ENCODE measurements around the gene ATG16L2.
"Not testable (repeated sequence)": the region's sequence is repeated elsewhere in the genome, so short reads cannot be mapped to it uniquely, and the experiment has no call there.

ATG16L2 gene

GRCh38 chr11:72805216-72805615, 9.0 kb upstream of the ATG16L2 start:
- no peak for DNase-seq

- DNase-seq: not testable (repeated sequence)
Measured at GRCh38 chr11:72806378-72806777, 7.8 kb upstream of the ATG16L2 start.

- no peak for DNase-seq
Measured at GRCh38 chr11:72807021-72807693, 7.1 kb upstream of the ATG16L2 start.

GRCh38 chr11:72807792-72808191, 6.4 kb upstream of the ATG16L2 start:
- DNase-seq: no peak

GRCh38 chr11:72808331-72808798, 5.8 kb upstream of the ATG16L2 start:
- DNase-seq: no peak

- not testable (repeated sequence) for DNase-seq
Measured at GRCh38 chr11:72811686-72812085, 2.5 kb upstream of the ATG16L2 start.

- no peak for DNase-seq
Measured at GRCh38 chr11:72812604-72812966, 1.6 kb upstream of the ATG16L2 start.

- DNase-seq: peak; percentile 85
Measured at GRCh38 chr11:72812967-72813739, 1.1 kb upstream of the ATG16L2 start.

GRCh38 chr11:72813740-72814285, 398 bp upstream of the ATG16L2 start:
- no peak for DNase-seq

- no peak for DNase-seq
Measured at GRCh38 chr11:72815110-72815618, 953 bp downstream of the ATG16L2 start.

GRCh38 chr11:72816404-72816990, 2.3 kb downstream of the ATG16L2 start:
- DNase-seq: no peak

GRCh38 chr11:72817966-72818365, 3.8 kb downstream of the ATG16L2 start:
- no peak for DNase-seq

GRCh38 chr11:72818971-72819370, 4.8 kb downstream of the ATG16L2 start:
- no peak for DNase-seq

GRCh38 chr11:72820439-72821139, 6.4 kb downstream of the ATG16L2 start:
- DNase-seq: no peak

GRCh38 chr11:72821221-72821919, 7.2 kb downstream of the ATG16L2 start:
- DNase-seq: no peak

- DNase-seq: peak; percentile 91
Measured at GRCh38 chr11:72821920-72822799, 7.9 kb downstream of the ATG16L2 start.

- DNase-seq: no peak
Measured at GRCh38 chr11:72823105-72823804, 9.0 kb downstream of the ATG16L2 start.

GRCh38 chr11:72824020-72824419, 9.8 kb downstream of the ATG16L2 start:
- no peak for DNase-seq

- no peak for DNase-seq
Measured at GRCh38 chr11:72824811-72825505, 10.7 kb downstream of the ATG16L2 start.

GRCh38 chr11:72825661-72826060, 11.4 kb downstream of the ATG16L2 start:
- DNase-seq: no peak
